Sigmoid colon (tissue), 7 donors: ENCODE results near the gene LMO3. TPM values are rescaled to one million over a fixed set of nuclear protein-coding genes. Genes with fewer than 3 reads are reported as not detected.

Experiments
- DNase-seq: peaks from one replicate; pipeline ENCODE4 v3.0.0-alpha.2; 2019
- H3K27ac ChIP-seq, 4 donors: fragments of 200-600 bp; sonication (generic); one replicate each; pipeline ENCODE4 v1.5.1; 2016 to 2019; ENCODE audit warnings: mild to moderate bottlenecking in 1 of 4
- H3K27me3 ChIP-seq, 3 donors: fragments of 200-600 bp; sonication (generic); one replicate each; pipeline ENCODE4 v1.5.1; 2019; ENCODE audit warnings: mild to moderate bottlenecking in 1 of 3
- H3K36me3 ChIP-seq, 4 donors: fragments of 200-600 bp; sonication (generic); one replicate each; pipeline ENCODE4 v1.5.1; 2016 to 2019
- H3K4me1 ChIP-seq, 4 donors: fragments of 200-600 bp; sonication (generic); one replicate each; pipeline ENCODE4 v1.5.1; 2017 to 2019
- H3K4me3 ChIP-seq, 4 donors: fragments of 200-600 bp; sonication (generic); one replicate each; pipeline ENCODE4 v1.5.1; 2017 to 2019; ENCODE audit warnings: mild to moderate bottlenecking in 2 of 4, moderate library complexity in 1 of 4
- H3K9me3 ChIP-seq, 4 donors: fragments of 200-600 bp in 3 of 4; sonication (generic) in 3 of 4; one replicate each; pipeline versions ENCODE4 v1.5.1 to v1.6.1; 2013 to 2019
- CTCF ChIP-seq, 4 experiments: fragments of 450-650 bp in 3 of 4; fragments of 200-600 bp in 1 of 4; IDR thresholded peaks; one replicate each; pipeline ENCODE4 v1.5.1; 2016 to 2019; ENCODE audit warnings: antibody characterized with exemption in 4 of 4, mild to moderate bottlenecking in 3 of 4, moderate library complexity in 2 of 4
- EP300 ChIP-seq, 4 donors: sonication (generic); formaldehyde crosslinking; IDR thresholded peaks; one replicate each; pipeline ENCODE4 v1.6.1; 2017; ENCODE audit warnings: antibody characterized with exemption in 4 of 4
- POLR2A ChIP-seq, 2 donors: fragments of 450-650 bp; IDR thresholded peaks; one replicate each; pipeline ENCODE4 v1.6.1; 2016; ENCODE audit warnings: antibody characterized with exemption in 2 of 2, mild to moderate bottlenecking in 2 of 2, moderate library complexity in 2 of 2
- POLR2AphosphoS5 ChIP-seq, 4 donors: sonication (generic); formaldehyde crosslinking; IDR thresholded peaks; one replicate each; pipeline ENCODE4 v1.6.1; 2017; ENCODE audit warnings: antibody characterized with exemption in 4 of 4
- WGBS, 2 donors: extraction: QIAGEN DNeasy Blood & Tissue Kit; methylation state at CpG; one replicate each; pipeline ENCODE4 v1.1.7; 2013; 5-methylcytosine and 5-hydroxymethylcytosine counted together
- intact Hi-C: fragments of 100-400 bp; cut with DNase I; formaldehyde crosslinking; loops from one replicate; pipeline ENCODE4 v1.15.1; 2023
- polyA plus RNA-seq, 3 donors: library from polyadenylated mRNA; stranded (reverse); fragments of 200-250 nt; gene quantifications; one replicate each; pipeline ENCODE4 v1.2.3, GENCODE V29; 2013
- total RNA-seq, 4 donors: library from RNA; depleted of rRNA; stranded (reverse); fragments of >200 nt; gene quantifications; one replicate each; pipeline ENCODE4 v1.1.0, GENCODE V29; 2016
- donor health status: healthy with polysubstance abuse.
- donor health status: Bipolar disorder and iron deficiency.
- donor health status: healthy.

The LMO3 gene
- total and polyA plus RNA-seq, 7 donors: 0.46 to 403 (median 228) TPM

DNA sequence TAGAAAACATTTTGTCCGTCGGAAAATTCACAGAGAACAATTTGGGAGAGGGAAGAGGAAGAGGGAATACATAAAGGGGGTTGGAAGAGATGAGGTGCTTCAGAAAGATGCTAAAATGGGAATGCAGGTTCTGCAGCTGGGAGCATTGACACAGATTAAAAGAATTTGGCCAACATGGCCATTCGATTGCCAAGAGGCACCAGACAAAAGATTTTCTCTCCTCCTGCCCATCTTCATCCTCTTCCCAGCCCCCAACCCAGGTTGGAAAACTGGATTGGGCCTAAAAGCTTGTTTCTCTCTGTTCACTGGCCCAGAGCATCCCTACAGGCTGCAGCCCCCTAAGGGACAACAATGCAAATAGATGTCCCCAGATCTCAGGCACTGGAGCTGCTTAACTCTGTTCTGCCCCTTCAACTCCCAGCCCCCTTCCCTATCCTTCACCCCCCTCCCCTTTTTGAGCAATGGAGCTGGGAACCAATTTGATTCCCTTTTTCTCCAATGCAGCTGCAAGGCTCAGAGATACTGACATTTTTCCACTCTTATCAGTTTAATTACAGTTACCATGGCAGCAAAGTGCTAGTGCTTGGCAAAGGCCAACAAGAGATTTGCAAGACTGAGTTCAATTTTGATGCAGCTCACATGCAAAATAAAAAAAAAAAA lies 1.9 kb downstream of the LMO3 start:
- no peaks in the 10 kb centered on the region for H3K27me3 ChIP-seq
- DNase-seq: no peak
- WGBS, 2 donors: 87% methylated on average over 3 of the region's 3 CpGs
- intact Hi-C loops: loop anchor here (2.0 to 10.0 kb wide), 2 partner anchors 217 to 439 kb away; no protein-coding TSS in a partner anchor
- H3K27ac ChIP-seq: peak overlapping the region; percentile 84 to 91 (median 84)
- peaks cover 0 to 18% (median 4%) of the 10 kb centered on the region in 4 donors for H3K4me1 ChIP-seq
- H3K36me3 ChIP-seq: no peaks in the 10 kb centered on the region
- H3K4me3 ChIP-seq: peak overlapping the region; percentile 50 to 67 (median 56)
- H3K9me3 ChIP-seq: no peaks in the 10 kb centered on the region
- TF ChIP-seq POLR2A (IDR thresholded peaks at IDR 0.05) (no peak), POLR2AphosphoS5 (IDR thresholded peaks at IDR 0.05) (no peak), EP300 (IDR thresholded peaks at IDR 0.05) (no peak), CTCF (IDR thresholded peaks at IDR 0.05) (no peak)

DNA sequence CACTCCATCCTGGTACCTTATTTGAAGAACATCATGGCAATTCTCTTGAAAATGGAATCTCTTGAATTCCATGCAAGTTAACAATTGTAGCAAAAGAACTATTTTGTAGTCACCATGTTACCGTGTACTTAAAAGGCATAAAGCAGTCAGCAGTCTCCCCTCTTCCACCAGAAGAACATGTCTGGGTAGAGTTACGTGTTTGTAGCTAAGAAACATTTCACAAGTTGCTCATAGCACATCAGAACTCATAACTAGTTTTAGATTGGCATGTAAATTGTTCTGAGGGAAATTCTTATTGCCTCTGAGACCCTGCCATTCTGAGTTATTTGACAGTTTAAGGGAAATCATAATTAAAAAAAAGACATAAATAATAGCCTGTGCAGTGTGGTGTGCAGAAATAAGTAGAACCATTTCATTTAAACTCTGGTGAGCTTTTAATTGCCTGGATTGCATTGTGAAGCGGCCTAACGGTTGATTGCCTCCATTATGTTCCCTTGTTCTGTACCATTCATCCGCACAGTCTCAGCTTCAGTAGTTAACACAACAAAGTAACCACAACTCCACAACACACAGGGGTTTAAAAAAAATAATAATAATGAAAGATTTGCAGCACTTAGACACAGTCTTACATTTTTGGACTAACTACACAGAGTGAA lies 2.6 kb downstream of the LMO3 start:
- H3K27me3 ChIP-seq: no peaks in the 10 kb centered on the region
- H3K36me3 ChIP-seq: no peaks in the 10 kb centered on the region
- intact Hi-C loops: loop anchor here (2.0 to 10.0 kb wide), 2 partner anchors 217 to 439 kb away; no protein-coding TSS in a partner anchor
- H3K9me3 ChIP-seq: no peaks in the 10 kb centered on the region
- TF ChIP-seq POLR2A (IDR thresholded peaks at IDR 0.05) (no peak), POLR2AphosphoS5 (IDR thresholded peaks at IDR 0.05) (peak; percentile 23 to 63 (median 44)), EP300 (IDR thresholded peaks at IDR 0.05) (peak in 1 of 4 donors; percentile 4), CTCF (IDR thresholded peaks at IDR 0.05) (no peak)
- H3K4me3 ChIP-seq: peak overlapping the region; percentile 50 to 67 (median 56)
- no peak for DNase-seq
- H3K27ac ChIP-seq: peak overlapping the region; percentile 84 to 91 (median 84)
- 90 to 92% methylated on average over 5 of the region's 5 CpGs for WGBS, 2 donors
- H3K4me1 ChIP-seq: peaks cover 0 to 21% (median 4%) of the 10 kb centered on the region in 4 donors

- Histone ChIP-seq H3K27ac (peak overlapping the region; percentile 84 to 91 (median 84)), H3K4me3 (peak overlapping the region; percentile 19 to 67 (median 56)), H3K9me3 (no peaks in the 10 kb centered on the region), H3K36me3 (no peaks in the 10 kb centered on the region), H3K27me3 (no peaks in the 10 kb centered on the region), H3K4me1 (peaks cover 0 to 25% (median 8%) of the 10 kb centered on the region in 4 donors)
- no peak for DNase-seq
- peak in 3 of 4 donors; percentile 21 to 72 (median 31) for TF ChIP-seq EP300 (IDR thresholded peaks at IDR 0.05)
- TF ChIP-seq CTCF (IDR thresholded peaks at IDR 0.05): no peak
- no peak for TF ChIP-seq POLR2A (IDR thresholded peaks at IDR 0.05)
- peak; percentile 70 to 90 (median 81) for TF ChIP-seq POLR2AphosphoS5 (IDR thresholded peaks at IDR 0.05)
- intact Hi-C loops: loop anchor here (2.0 to 10.0 kb wide), 2 partner anchors 216 to 438 kb away; no protein-coding TSS in a partner anchor
- 76 to 79% methylated on average over 2 of the region's 2 CpGs for WGBS, 2 donors
Measured at GRCh38 chr12:16602412-16602811, 3.5 kb downstream of the LMO3 start.

DNA sequence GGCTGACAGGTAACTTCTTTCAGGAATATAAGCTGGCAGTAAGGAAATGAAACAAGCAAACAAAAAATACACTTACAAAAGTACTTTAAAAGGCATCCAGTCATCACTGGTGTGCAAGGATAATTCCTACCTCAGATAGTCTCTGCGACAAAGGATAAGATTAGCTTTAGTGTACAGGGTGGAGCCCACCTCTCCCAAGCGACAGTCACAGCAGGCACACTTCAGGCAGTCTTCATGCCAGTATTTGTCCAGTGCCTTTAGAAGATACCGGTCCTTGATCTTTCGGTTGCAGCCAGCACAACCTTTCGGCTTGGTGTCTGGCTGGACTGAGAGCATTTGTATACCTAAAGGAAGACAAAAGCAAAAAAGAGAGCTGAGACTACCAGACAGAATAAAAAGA lies 5.4 kb downstream of the LMO3 start:
- intact Hi-C loops: loop anchor here (10.0 kb wide), 1 partner anchor 436 kb away; no protein-coding TSS in a partner anchor
- peaks cover 0 to 25% (median 11%) of the 10 kb centered on the region in 4 donors for H3K4me1 ChIP-seq
- TF ChIP-seq POLR2A (IDR thresholded peaks at IDR 0.05) (no peak), POLR2AphosphoS5 (IDR thresholded peaks at IDR 0.05) (peak in 1 of 4 donors; percentile 23)
- no peaks in the 10 kb centered on the region for H3K36me3 ChIP-seq
- H3K4me3 ChIP-seq: peak overlapping the region; percentile 13 to 67 (median 56)
- no peaks in the 10 kb centered on the region for H3K9me3 ChIP-seq
- peak overlapping the region; percentile 84 to 91 (median 84) for H3K27ac ChIP-seq
- no peak for DNase-seq
- no peaks in the 10 kb centered on the region for H3K27me3 ChIP-seq
- 87 to 90% methylated on average over 5 of the region's 5 CpGs for WGBS, 2 donors

DNA sequence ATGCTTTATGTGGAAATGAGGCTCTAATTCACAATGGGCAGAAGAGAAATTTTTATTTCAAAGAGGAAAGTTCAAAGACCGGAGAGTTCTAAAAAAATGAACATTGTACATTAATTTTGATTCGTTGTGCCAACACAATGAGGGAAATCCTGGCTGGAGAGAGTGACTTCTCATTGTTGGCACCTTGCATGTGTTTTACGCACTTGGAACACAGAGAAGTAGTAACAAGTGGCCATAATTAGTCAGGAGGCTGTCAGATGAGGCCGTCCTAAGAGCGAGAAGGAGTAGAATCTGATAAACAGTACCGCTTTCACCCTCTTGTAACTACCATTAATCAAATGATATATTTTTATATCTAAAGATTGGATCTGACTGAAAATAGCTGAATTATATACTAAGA lies 6.9 kb downstream of the LMO3 start:
- Histone ChIP-seq H3K9me3 (no peaks in the 10 kb centered on the region), H3K4me3 (peak overlapping the region in 3 of 4 donors; percentile 11 to 37 (median 33)), H3K27me3 (no peaks in the 10 kb centered on the region), H3K4me1 (peaks cover 0 to 37% (median 15%) of the 10 kb centered on the region in 4 donors), H3K27ac (peak overlapping the region; percentile 84 to 91 (median 84)), H3K36me3 (no peaks in the 10 kb centered on the region)
- 88 to 89% methylated on average over 6 of the region's 6 CpGs for WGBS, 2 donors
- peak in 1 of 4 donors; percentile 53 for TF ChIP-seq EP300 (IDR thresholded peaks at IDR 0.05)
- TF ChIP-seq CTCF (IDR thresholded peaks at IDR 0.05): no peak
- peak; percentile 67 to 81 (median 80) for TF ChIP-seq POLR2AphosphoS5 (IDR thresholded peaks at IDR 0.05)
- no peak for TF ChIP-seq POLR2A (IDR thresholded peaks at IDR 0.05)
- DNase-seq: peak; percentile 82
- intact Hi-C loops: loop anchor here (10.0 kb wide), 1 partner anchor 684 kb away; the partner anchor contains the start of gene DERA
